ENCODE data around the gene PTPN14.

PTPN14 gene

GRCh38 chr1:214380986-214381695 is 170.3 kb downstream of the PTPN14 start:
- H3K4me3 Mint-ChIP-seq, result no peak overlapping the region
- no peaks in the 10 kb centered on the region for H3K4me1 Mint-ChIP-seq (ENCODE audit: low read depth)
- H3K27ac Mint-ChIP-seq, result no peak overlapping the region

GRCh38 chr1:214380396-214380795 is 171.0 kb downstream of the PTPN14 start:
- no peaks in the 10 kb centered on the region for H3K4me1 Mint-ChIP-seq (ENCODE audit: low read depth)
- H3K4me3 Mint-ChIP-seq, result no peak overlapping the region
- no peak overlapping the region for H3K27ac Mint-ChIP-seq
- no peaks in the 10 kb centered on the region for H3K9me3 Mint-ChIP-seq
- no peaks in the 10 kb centered on the region for H3K27me3 Mint-ChIP-seq
- no peak for DNase-seq
- no peaks in the 10 kb centered on the region for H3K36me3 Mint-ChIP-seq (ENCODE audit: low read depth)

More at GRCh38 chr1:214380986-214381695, 170.3 kb downstream of the PTPN14 start:
- Mint-ChIP-seq H3K36me3 (ENCODE audit: low read depth) (no peaks in the 10 kb centered on the region), H3K27me3 (no peaks in the 10 kb centered on the region), H3K9me3 (no peaks in the 10 kb centered on the region)
- no peak for DNase-seq

- Mint-ChIP-seq H3K4me1 (ENCODE audit: low read depth) (no peaks in the 10 kb centered on the region), H3K4me3 (no peak overlapping the region), H3K9me3 (no peaks in the 10 kb centered on the region), H3K36me3 (ENCODE audit: low read depth) (no peaks in the 10 kb centered on the region), H3K27ac (no peak overlapping the region), H3K27me3 (no peaks in the 10 kb centered on the region)
- no peak for DNase-seq
These were observed 172.0 kb downstream of the PTPN14 start for GRCh38 chr1:214379236-214379970.

- H3K4me3 Mint-ChIP-seq, result no peak overlapping the region
- DNase-seq, result no peak
These were observed 172.9 kb downstream of the PTPN14 start for GRCh38 chr1:214378492-214378891.

GRCh38 chr1:214377886-214378285 is 173.5 kb downstream of the PTPN14 start:
- no peak overlapping the region for H3K4me3 Mint-ChIP-seq
- no peaks in the 10 kb centered on the region for H3K36me3 Mint-ChIP-seq (ENCODE audit: low read depth)
- H3K9me3 Mint-ChIP-seq, result no peaks in the 10 kb centered on the region
- no peak for DNase-seq
- no peaks in the 10 kb centered on the region for H3K27me3 Mint-ChIP-seq
- no peaks in the 10 kb centered on the region for H3K4me1 Mint-ChIP-seq (ENCODE audit: low read depth)
- H3K27ac Mint-ChIP-seq, result no peak overlapping the region

More at GRCh38 chr1:214378492-214378891, 172.9 kb downstream of the PTPN14 start:
- no peaks in the 10 kb centered on the region for H3K9me3 Mint-ChIP-seq
- no peaks in the 10 kb centered on the region for H3K36me3 Mint-ChIP-seq (ENCODE audit: low read depth)
- H3K27me3 Mint-ChIP-seq, result no peaks in the 10 kb centered on the region
- H3K4me1 Mint-ChIP-seq (ENCODE audit: low read depth), result no peaks in the 10 kb centered on the region
- H3K27ac Mint-ChIP-seq, result no peak overlapping the region

GRCh38 chr1:214377485-214377884 is 173.9 kb downstream of the PTPN14 start:
- DNase-seq, result no peak
- Mint-ChIP-seq H3K36me3 (ENCODE audit: low read depth) (no peaks in the 10 kb centered on the region), H3K4me3 (no peak overlapping the region), H3K27me3 (no peaks in the 10 kb centered on the region), H3K4me1 (ENCODE audit: low read depth) (no peaks in the 10 kb centered on the region), H3K9me3 (no peaks in the 10 kb centered on the region), H3K27ac (no peak overlapping the region)

- H3K27ac Mint-ChIP-seq, result no peak overlapping the region
- no peaks in the 10 kb centered on the region for H3K36me3 Mint-ChIP-seq (ENCODE audit: low read depth)
- no peaks in the 10 kb centered on the region for H3K9me3 Mint-ChIP-seq
- no peaks in the 10 kb centered on the region for H3K4me1 Mint-ChIP-seq (ENCODE audit: low read depth)
- no peak for DNase-seq
- no peak overlapping the region for H3K4me3 Mint-ChIP-seq
- peaks cover 6% of the 10 kb centered on the region for H3K27me3 Mint-ChIP-seq
These were observed 179.3 kb downstream of the PTPN14 start for GRCh38 chr1:214372092-214372491.

- no peaks in the 10 kb centered on the region for H3K4me1 Mint-ChIP-seq (ENCODE audit: low read depth)
- no peak overlapping the region for H3K4me3 Mint-ChIP-seq
- H3K36me3 Mint-ChIP-seq (ENCODE audit: low read depth), result no peaks in the 10 kb centered on the region
- H3K9me3 Mint-ChIP-seq, result no peaks in the 10 kb centered on the region
- H3K27me3 Mint-ChIP-seq, result peaks cover 14% of the 10 kb centered on the region
- no peak overlapping the region for H3K27ac Mint-ChIP-seq
- DNase-seq, result no peak
These were observed 180.8 kb downstream of the PTPN14 start for GRCh38 chr1:214370615-214371014.

- Mint-ChIP-seq H3K36me3 (ENCODE audit: low read depth) (no peaks in the 10 kb centered on the region), H3K4me3 (no peak overlapping the region), H3K9me3 (no peaks in the 10 kb centered on the region), H3K4me1 (ENCODE audit: low read depth) (no peaks in the 10 kb centered on the region), H3K27ac (no peak overlapping the region), H3K27me3 (peaks cover 20% of the 10 kb centered on the region)
- DNase-seq, result no peak
These were observed 182.0 kb downstream of the PTPN14 start for GRCh38 chr1:214369364-214369763.

- H3K27ac Mint-ChIP-seq, result no peak overlapping the region
- no peaks in the 10 kb centered on the region for H3K36me3 Mint-ChIP-seq (ENCODE audit: low read depth)
- no peaks in the 10 kb centered on the region for H3K4me1 Mint-ChIP-seq (ENCODE audit: low read depth)
- no peaks in the 10 kb centered on the region for H3K9me3 Mint-ChIP-seq
- peaks cover 33% of the 10 kb centered on the region for H3K27me3 Mint-ChIP-seq
- H3K4me3 Mint-ChIP-seq, result no peak overlapping the region
- DNase-seq, result no peak
These were observed 183.6 kb downstream of the PTPN14 start for GRCh38 chr1:214367841-214368240.

GRCh38 chr1:214364786-214365295 is 186.6 kb downstream of the PTPN14 start:
- H3K4me1 Mint-ChIP-seq (ENCODE audit: low read depth), result peaks cover 4% of the 10 kb centered on the region
- no peak for DNase-seq
- no peak overlapping the region for H3K27ac Mint-ChIP-seq
- H3K27me3 Mint-ChIP-seq, result peaks cover 57% of the 10 kb centered on the region
- H3K9me3 Mint-ChIP-seq, result no peaks in the 10 kb centered on the region
- H3K36me3 Mint-ChIP-seq (ENCODE audit: low read depth), result no peaks in the 10 kb centered on the region
- no peak overlapping the region for H3K4me3 Mint-ChIP-seq

- peaks cover 4% of the 10 kb centered on the region for H3K4me1 Mint-ChIP-seq (ENCODE audit: low read depth)
- H3K9me3 Mint-ChIP-seq, result no peaks in the 10 kb centered on the region
- no peaks in the 10 kb centered on the region for H3K36me3 Mint-ChIP-seq (ENCODE audit: low read depth)
- no peak overlapping the region for H3K4me3 Mint-ChIP-seq
- H3K27ac Mint-ChIP-seq, result no peak overlapping the region
- peaks cover 62% of the 10 kb centered on the region for H3K27me3 Mint-ChIP-seq
- no peak for DNase-seq
These were observed 187.0 kb downstream of the PTPN14 start for GRCh38 chr1:214364386-214364785.

GRCh38 chr1:214363386-214363785 is 188.0 kb downstream of the PTPN14 start:
- Mint-ChIP-seq H3K36me3 (ENCODE audit: low read depth) (no peaks in the 10 kb centered on the region), H3K4me3 (no peak overlapping the region), H3K27ac (no peak overlapping the region), H3K4me1 (ENCODE audit: low read depth) (peaks cover 4% of the 10 kb centered on the region), H3K9me3 (no peaks in the 10 kb centered on the region), H3K27me3 (peaks cover 62% of the 10 kb centered on the region)
- no peak for DNase-seq

- no peaks in the 10 kb centered on the region for H3K36me3 Mint-ChIP-seq (ENCODE audit: low read depth)
- no peak for DNase-seq
- H3K4me1 Mint-ChIP-seq (ENCODE audit: low read depth), result peaks cover 4% of the 10 kb centered on the region
- no peak overlapping the region for H3K27ac Mint-ChIP-seq
- H3K27me3 Mint-ChIP-seq, result peaks cover 67% of the 10 kb centered on the region
- no peaks in the 10 kb centered on the region for H3K9me3 Mint-ChIP-seq
- H3K4me3 Mint-ChIP-seq, result no peak overlapping the region
These were observed 189.1 kb downstream of the PTPN14 start for GRCh38 chr1:214362188-214362882.

GRCh38 chr1:214361636-214362035 is 189.8 kb downstream of the PTPN14 start:
- Mint-ChIP-seq H3K27me3 (peaks cover 67% of the 10 kb centered on the region), H3K27ac (no peak overlapping the region), H3K4me1 (ENCODE audit: low read depth) (peaks cover 4% of the 10 kb centered on the region), H3K9me3 (no peaks in the 10 kb centered on the region), H3K4me3 (no peak overlapping the region), H3K36me3 (ENCODE audit: low read depth) (no peaks in the 10 kb centered on the region)
- no peak for DNase-seq
